Neural crest cell (in vitro differentiated cells): ENCODE data around the gene CYP4F2. TPM values are rescaled to one million over a fixed set of nuclear protein-coding genes. Genes with fewer than 3 reads are reported as not detected.

Source experiments
- DNase-seq: peaks from one replicate; pipeline ENCODE4 v3.0.0; 2021; ENCODE audit warnings: low read depth, mixed read lengths, low spot score
- H3K27ac Mint-ChIP-seq: one replicate; pipeline ENCODE4 v1.8.0; 2021; ENCODE audit warnings: mild to moderate bottlenecking, mixed read lengths; ENCODE audit not compliant: unreplicated experiment
- H3K27me3 Mint-ChIP-seq: 2 replicates; pipeline ENCODE4 v1.8.0; 2021; ENCODE audit warnings: low read depth, mild to moderate bottlenecking, mixed read lengths
- H3K36me3 Mint-ChIP-seq: 2 replicates; pipeline ENCODE4 v1.8.0; 2021; ENCODE audit warnings: low read depth, mild to moderate bottlenecking, mixed read lengths
- H3K4me1 Mint-ChIP-seq: 2 replicates; pipeline ENCODE4 v1.8.0; 2021; ENCODE audit warnings: mixed read lengths
- H3K4me3 Mint-ChIP-seq: one replicate; pipeline ENCODE4 v1.8.0; 2021; ENCODE audit warnings: mild to moderate bottlenecking, mixed read lengths
- H3K9me3 Mint-ChIP-seq: 2 replicates; pipeline ENCODE4 v1.8.0; 2021; ENCODE audit warnings: mixed read lengths
- total RNA-seq: library from RNA; stranded (reverse); gene quantifications from 2 replicates; pipeline ENCODE4 v1.2.1, GENCODE V29; 2021
- TF ChIP-seq, protein P1 (sequence below): fragments of 200-600 bp; sonication (generic); conservative IDR thresholded peaks from 2 replicates; pipeline ENCODE4 v1.5.0; 2021; ENCODE audit warnings: antibody characterized with exemption, mild to moderate bottlenecking

Gene CYP4F2
- total RNA-seq, 1 donor from 2014 or later: not detected

DNA sequence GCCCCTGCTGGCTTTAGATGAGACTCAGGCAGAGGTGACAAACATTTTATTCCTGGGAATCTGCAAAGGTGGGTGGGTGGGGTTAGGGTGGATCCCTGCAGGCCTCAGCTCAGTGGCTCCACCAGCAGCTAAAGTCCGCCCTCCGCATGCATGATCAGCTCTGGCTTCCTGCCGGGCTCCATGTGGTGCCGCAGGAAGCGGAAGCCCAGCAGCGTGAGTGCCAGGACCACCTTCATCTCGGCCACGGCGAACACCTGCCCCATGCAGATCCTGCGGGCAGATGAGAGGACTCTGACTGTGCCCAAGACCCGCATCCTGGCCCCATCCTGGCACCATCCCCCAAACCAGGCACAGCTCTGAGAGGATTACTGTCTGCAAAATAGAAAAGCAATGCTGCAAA, 26.3 kb downstream of the CYP4F2 start:
- H3K9me3 Mint-ChIP-seq: peaks cover 16% of the 10 kb centered on the region
- H3K27ac Mint-ChIP-seq: no peak overlapping the region
- TF ChIP-seq, protein P1, sequence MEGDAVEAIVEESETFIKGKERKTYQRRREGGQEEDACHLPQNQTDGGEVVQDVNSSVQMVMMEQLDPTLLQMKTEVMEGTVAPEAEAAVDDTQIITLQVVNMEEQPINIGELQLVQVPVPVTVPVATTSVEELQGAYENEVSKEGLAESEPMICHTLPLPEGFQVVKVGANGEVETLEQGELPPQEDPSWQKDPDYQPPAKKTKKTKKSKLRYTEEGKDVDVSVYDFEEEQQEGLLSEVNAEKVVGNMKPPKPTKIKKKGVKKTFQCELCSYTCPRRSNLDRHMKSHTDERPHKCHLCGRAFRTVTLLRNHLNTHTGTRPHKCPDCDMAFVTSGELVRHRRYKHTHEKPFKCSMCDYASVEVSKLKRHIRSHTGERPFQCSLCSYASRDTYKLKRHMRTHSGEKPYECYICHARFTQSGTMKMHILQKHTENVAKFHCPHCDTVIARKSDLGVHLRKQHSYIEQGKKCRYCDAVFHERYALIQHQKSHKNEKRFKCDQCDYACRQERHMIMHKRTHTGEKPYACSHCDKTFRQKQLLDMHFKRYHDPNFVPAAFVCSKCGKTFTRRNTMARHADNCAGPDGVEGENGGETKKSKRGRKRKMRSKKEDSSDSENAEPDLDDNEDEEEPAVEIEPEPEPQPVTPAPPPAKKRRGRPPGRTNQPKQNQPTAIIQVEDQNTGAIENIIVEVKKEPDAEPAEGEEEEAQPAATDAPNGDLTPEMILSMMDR: no peak
- H3K4me3 Mint-ChIP-seq: no peak overlapping the region
- no peak for DNase-seq
- H3K4me1 Mint-ChIP-seq: no peaks in the 10 kb centered on the region
- H3K36me3 Mint-ChIP-seq: peaks cover 10% of the 10 kb centered on the region
- H3K27me3 Mint-ChIP-seq: no peaks in the 10 kb centered on the region

DNA sequence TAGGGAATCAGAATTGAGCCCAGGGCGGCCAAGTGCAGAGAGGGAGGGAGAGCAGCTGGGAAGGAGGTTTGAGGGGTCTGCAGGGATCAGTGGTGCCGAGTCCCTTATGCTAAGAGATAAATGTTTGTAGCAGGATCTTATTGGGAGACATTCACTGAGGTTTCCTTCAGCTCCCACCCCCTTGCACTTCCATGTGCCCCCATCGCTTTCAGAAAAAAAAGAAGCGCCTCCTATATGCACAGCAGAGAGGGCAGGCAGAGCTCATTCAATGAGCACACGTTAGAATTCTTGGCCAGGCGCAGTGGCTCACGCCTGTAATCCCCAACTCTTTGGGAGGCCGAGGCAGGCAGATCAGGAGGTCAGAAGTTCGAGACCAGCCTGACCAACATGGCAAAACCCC, 28.0 kb downstream of the CYP4F2 start:
- Mint-ChIP-seq H3K9me3 (peaks cover 14% of the 10 kb centered on the region), H3K36me3 (peaks cover 6% of the 10 kb centered on the region), H3K4me1 (no peaks in the 10 kb centered on the region), H3K4me3 (no peak overlapping the region), H3K27me3 (no peaks in the 10 kb centered on the region), H3K27ac (no peak overlapping the region)
- no peak for DNase-seq
- TF ChIP-seq, protein P1: no peak

DNA sequence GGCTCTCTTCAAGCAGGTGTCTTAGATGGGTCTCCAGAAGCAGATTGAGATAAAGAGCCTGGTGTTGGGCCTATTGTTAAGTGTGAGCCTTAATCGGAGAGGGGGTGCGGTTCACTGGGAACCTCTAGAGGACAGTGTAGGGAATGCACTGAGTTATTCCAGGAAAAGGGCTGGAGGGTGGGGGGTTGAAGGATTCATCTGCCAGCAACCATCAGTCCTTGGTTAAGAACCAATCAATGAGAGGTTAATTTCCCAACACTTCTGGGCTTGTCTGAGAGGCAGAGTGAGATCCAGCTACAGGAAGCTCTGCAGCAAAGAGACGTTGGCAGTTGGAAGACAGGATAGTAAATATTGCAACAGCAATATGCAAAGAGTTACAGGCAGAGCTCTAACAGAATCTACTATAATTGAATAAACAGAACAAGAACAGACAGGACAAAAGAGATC, 28.7 kb downstream of the CYP4F2 start:
- peaks cover 11% of the 10 kb centered on the region for H3K9me3 Mint-ChIP-seq
- peaks cover 6% of the 10 kb centered on the region for H3K36me3 Mint-ChIP-seq
- no peak overlapping the region for H3K4me3 Mint-ChIP-seq
- no peak for DNase-seq
- H3K27me3 Mint-ChIP-seq: no peaks in the 10 kb centered on the region
- H3K4me1 Mint-ChIP-seq: no peaks in the 10 kb centered on the region
- no peak overlapping the region for H3K27ac Mint-ChIP-seq
- TF ChIP-seq, protein P1: no peak

DNA sequence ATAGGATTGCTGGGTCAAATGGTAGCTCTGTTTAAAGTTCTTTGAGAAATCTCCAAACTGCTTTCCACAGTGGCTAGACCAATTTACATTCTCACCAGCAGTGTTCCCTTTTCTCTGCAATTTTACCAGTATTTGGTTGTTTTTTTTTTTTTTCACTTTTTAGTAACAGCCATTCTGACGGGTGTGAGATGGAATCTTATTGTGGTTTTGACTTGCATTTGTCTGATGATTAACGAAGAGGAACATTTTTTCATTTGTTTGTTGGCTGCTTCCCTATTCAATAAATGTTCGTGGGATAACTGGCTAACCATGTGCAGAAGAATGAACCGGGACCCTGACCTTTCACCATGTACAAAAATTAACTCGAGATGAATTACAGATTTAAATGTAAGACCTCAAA, 31.2 kb downstream of the CYP4F2 start:
- no peak overlapping the region for H3K27ac Mint-ChIP-seq
- H3K9me3 Mint-ChIP-seq: peaks cover 8% of the 10 kb centered on the region
- no peaks in the 10 kb centered on the region for H3K4me1 Mint-ChIP-seq
- H3K36me3 Mint-ChIP-seq: peaks cover 6% of the 10 kb centered on the region
- H3K4me3 Mint-ChIP-seq: no peak overlapping the region
- no peaks in the 10 kb centered on the region for H3K27me3 Mint-ChIP-seq
- DNase-seq: no peak
- TF ChIP-seq, protein P1: no peak

DNA sequence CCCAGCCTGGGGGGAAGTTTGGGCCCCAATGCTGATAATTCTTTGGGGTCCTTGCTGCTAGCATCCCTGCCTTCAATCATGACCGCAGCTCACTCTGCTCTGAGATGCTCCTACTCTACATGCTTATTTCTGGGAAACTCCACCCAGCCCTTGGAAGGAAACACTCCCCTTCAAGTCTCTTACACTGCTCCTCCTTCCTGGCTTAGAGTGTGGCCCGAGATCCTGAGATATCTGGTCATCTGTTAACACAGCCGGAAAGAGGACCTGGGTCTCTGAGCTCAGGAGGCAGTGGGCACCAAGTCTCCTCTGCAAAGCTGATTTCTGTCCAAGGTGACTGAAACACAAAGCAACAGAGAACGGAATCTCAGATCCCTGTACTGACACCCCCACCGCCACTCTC, 33.0 kb downstream of the CYP4F2 start:
- H3K9me3 Mint-ChIP-seq: peaks cover 11% of the 10 kb centered on the region
- H3K4me1 Mint-ChIP-seq: no peaks in the 10 kb centered on the region
- no peak overlapping the region for H3K4me3 Mint-ChIP-seq
- peaks cover 6% of the 10 kb centered on the region for H3K36me3 Mint-ChIP-seq
- no peaks in the 10 kb centered on the region for H3K27me3 Mint-ChIP-seq
- H3K27ac Mint-ChIP-seq: no peak overlapping the region
- TF ChIP-seq, protein P1: no peak
- no peak for DNase-seq

DNA sequence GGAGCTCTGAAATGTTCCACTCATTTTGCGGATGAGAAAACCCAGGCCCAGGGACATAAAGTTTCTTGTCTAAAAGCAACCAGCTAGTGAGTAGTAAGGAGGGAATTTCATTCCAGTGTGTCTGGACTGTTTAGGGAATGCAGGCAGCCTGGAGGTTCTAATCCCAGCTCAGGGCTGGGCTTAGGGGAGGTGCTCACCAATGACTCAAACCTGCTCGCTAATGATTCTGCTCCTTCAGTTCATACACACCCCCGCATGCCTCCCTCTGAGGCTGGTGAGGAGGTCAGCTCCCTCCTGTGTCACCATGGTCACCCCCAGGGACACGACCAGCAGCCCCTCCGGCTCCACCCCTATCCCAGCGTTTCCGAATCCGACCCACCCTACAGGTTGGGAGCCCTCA, 34.6 kb downstream of the CYP4F2 start:
- TF ChIP-seq, protein P1: no peak
- Mint-ChIP-seq H3K9me3 (peaks cover 6% of the 10 kb centered on the region), H3K4me1 (no peaks in the 10 kb centered on the region), H3K4me3 (no peak overlapping the region), H3K36me3 (no peaks in the 10 kb centered on the region), H3K27ac (no peak overlapping the region), H3K27me3 (no peaks in the 10 kb centered on the region)
- DNase-seq: no peak
